Hematopoietic multipotent progenitor cell treated with erythropoietin and hydrocortisone succinate and interleukin-3 and kit ligand, for 17 days (in vitro differentiated cells): Measurements from ENCODE around the gene SLC2A10.

Experiments used
- DNase-seq: peaks from one replicate; pipeline ENCODE4 v3.0.0-alpha.2; 2015; ENCODE audit warnings: low spot score

The SLC2A10 gene

DNA sequence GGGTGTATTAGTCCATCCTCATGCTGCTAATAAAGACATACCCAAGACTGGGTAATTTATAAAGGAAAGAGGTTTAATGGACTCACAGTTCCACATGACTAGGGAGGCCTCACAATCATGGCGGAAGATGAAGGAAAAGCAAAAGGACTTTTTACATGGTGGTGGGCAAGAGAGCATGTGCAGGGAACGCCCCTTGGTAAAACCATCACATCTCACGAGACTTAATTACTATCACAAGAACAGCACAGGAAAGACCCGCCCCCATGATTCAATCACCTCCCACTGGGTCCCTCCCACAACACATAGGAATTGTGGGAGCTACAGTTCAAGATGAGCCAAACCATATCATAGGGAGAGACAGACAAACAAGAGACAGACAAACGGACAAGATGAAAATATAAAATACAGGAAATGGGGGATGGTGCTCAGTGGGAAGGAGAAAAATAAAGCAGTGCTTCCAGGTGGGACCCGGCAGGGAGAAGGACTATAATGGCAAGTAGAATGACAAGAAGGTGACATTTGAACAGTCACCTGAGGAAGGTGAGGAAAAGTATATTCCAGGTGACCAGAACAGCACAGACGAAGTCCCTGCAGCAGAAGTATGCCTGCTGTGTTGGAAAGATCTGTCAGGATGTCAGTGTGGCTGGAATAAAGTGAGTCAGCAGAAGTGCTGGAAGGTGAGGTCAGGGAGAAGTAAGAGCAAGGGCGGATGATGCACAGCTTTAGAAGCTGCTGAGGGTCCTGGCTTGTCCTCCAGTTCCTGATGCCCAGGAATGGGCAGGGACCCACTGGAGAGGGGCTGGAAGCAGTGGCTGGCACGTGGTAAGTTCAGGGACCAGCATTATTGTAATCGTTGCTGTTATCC, 61.1 kb downstream of the SLC2A10 start:
- DNase-seq = no peak

DNA sequence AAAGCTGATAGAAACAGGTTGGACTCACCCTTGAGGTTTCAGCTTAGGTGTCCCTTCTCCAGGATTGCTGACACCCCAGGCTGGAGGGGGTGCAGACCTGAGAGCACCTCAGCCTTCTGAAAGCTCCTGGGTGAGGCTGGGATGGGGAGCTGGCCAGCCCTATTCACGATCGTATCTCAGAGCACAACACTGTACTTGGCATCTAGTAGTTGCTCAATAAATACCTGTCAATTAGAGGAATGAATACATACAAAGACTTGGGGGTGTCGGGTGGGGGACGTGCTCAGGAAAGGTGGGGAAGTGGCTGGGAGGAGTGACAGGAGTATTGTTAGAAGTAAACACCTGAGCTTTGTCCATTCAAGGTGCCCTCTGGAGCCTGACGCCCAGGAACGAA, 61.7 kb downstream of the SLC2A10 start:
- no peak for DNase-seq

DNA sequence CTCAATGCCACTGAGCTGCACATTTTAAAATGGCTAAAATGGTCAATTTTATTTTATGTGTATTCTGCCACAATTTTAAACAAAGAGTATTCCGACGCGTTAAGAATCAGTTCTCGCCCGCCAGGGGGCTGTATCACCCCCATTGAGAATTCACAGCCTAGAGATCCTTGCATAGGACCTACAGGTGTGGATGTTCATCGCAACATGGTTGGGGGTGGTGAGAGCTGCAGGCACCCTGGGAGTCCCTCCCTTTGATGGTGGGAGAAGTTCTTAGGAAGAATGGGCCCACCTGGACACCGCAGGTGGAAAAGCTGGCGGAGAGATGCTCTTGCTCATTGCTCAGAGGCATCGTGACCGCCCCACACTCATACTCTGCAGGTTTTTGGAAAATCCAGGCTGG, 63.5 kb downstream of the SLC2A10 start:
- DNase-seq = no peak

DNA sequence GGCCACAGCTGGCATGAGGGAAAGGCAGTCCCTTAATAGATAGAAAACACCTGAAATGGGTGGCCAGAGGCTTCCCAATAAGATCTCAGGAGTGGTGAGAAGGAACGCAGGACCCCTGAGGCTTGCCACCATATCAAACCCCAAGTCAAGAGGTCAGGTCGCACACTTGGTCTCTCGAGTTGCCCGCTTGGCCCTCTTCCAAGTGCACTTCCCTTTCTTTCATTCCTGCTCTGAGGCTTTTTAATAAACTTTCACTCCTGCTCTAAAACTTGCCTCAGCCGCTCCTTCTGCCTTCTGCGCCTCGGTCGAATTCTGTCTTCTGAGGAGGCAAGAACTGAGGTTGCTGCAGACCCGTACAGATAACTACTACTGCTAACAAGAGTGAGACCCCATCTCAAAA, 64.2 kb downstream of the SLC2A10 start:
- DNase-seq = no peak

DNA sequence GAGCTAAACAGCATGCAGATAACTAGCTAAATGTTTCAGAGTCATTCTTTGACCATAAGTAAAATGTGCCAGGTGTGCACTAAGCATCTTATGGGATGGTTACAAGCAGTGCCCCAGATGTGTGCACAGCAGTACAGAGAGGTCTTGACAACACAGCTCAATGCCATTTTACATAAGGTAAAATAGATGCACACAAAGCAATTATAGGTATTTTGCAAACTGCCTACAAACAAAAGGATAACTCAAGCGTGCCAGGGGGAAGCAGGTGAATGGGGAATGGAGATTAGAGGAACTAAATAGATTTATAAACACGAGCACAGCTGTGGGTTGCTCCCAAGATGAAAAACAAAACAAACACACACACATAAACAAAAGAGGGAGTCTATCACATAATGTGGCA, 64.8 kb downstream of the SLC2A10 start:
- no peak for DNase-seq

DNA sequence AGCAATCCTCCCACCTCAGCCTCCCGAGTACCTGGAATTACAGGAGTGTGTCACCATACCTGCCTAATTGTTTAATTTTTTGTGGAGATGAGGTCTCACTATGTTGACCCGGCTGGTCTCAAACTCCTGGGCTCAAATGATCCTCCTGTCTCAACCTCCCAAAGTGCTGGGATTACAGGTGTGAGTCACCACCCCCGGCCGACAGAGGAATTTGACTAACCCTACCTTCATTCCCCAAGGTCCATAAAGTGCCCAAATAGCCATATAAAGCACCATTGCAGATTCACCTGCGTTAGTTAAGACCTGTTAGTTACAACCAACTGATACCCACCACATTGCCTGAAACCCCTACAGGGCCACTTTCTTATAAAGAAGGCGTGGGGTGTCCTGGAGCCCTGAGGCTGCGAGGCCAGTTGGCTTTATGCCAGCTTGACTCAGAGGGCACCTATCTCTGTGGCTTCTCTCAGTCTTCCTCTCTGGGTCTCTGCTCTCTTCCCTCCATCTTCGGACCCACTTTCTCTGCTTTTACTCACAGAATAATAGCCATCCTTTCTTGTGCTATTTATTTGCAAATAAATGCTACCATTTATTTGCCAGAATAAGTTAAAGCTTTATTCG, 65.6 kb downstream of the SLC2A10 start:
- no peak for DNase-seq

DNA sequence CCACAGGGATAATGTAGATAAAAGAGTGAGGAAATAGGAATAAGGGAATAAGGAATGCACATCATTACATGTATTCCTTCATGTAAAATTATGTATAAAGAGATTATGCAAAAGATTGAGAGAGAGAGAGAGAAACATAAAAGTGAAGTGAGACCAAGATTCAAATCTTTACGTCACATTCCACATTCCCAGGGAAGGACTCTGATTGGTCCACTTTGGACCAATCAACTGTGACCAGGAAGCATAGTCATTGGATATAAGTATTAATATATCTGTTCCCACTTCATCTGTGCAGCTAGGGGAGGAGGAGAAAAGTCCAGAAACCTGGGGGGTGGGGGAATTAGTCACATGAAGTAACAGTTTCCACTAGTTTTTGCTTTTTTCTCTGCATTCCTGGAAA, 66.4 kb downstream of the SLC2A10 start:
- DNase-seq = no peak

DNA sequence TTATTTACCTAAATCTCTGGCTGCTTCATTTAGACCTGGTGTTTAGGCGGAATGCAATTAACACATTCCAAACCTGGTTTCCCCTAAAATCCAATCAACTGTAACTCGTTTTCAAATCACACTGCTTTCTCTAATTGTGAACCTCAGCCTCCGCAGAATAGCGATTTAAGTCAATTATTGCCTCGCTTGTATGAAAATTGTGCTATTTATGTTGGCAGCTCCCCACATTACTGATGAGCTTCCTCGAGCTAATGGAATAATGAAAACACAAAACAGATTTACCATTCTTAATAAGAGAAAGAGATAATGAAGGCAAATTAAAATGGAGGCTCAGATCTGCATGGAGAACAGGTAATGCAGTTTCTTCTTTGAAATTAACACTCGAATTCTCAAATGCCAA, 67.9 kb downstream of the SLC2A10 start:
- DNase-seq = no peak

DNA sequence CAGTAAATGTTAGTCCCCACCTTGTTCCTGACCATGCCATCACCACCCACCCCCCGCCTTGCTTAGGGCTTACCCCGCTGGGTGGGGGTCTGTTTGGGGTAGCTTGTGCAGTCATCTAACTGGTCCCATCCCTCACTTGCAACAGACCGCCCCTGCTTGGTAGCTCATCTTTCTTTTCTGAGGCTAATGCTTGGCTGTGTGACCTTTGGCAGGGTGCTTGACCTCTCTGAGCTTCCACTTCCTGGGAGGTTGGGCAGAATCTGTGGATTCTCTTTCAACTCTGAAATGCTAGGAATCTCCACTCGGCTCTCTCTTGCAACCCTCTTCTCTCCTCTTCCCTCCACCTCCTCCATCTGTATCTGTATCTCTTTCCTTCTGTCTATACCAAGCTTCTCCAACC, 70.4 kb downstream of the SLC2A10 start:
- no peak for DNase-seq

DNA sequence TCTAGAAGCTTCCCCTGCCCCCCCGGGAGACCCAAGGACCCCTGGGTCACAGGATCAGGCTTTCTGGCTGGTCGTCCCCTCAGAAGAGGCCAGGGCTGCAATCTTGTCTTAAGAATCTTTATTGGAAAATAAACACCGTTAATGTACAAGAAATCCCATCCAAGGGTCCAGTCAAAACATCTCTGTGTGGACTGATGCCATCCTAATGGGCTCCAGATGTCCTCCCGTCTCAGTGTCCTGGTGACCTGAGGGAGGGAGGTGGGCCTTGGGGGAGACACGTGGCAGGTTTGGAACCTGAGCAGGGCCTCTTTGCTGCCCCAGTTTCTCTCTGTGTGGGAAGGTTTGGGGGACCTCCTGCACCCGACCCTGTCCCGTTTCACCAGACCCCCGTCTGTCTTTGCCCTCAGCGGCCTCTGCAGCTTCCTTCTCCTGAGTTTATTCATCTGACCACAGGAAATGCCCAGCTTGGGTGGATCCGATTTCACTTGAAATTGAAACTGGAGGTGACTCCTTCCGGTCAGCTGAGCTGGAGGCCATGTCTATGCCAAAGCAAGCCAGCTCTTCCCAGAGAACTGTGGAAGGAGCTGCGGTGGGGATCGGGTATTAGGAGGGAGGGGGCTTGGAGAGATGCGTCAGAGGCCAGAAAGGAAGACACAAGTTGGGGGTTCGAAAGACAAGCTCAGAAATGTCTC, 75.1 kb downstream of the SLC2A10 start:
- DNase-seq = no peak
